Measurements from ENCODE around the gene SPOCK3. TPM values are rescaled to one million over a fixed set of nuclear protein-coding genes. Genes with fewer than 3 reads are reported as not detected.

SPOCK3 gene
- total and polyA plus RNA-seq, 10 of the 15 experiments (the other 5 are each of a cell fraction or from before 2014, with no cell fraction given): 0.06 to 0.39 (median 0.09) TPM; not detected in 5

GRCh38 chr4:166777760-166778159 lies 456.5 kb downstream of the SPOCK3 start (continued):
- TF ChIP-seq, protein P1, sequence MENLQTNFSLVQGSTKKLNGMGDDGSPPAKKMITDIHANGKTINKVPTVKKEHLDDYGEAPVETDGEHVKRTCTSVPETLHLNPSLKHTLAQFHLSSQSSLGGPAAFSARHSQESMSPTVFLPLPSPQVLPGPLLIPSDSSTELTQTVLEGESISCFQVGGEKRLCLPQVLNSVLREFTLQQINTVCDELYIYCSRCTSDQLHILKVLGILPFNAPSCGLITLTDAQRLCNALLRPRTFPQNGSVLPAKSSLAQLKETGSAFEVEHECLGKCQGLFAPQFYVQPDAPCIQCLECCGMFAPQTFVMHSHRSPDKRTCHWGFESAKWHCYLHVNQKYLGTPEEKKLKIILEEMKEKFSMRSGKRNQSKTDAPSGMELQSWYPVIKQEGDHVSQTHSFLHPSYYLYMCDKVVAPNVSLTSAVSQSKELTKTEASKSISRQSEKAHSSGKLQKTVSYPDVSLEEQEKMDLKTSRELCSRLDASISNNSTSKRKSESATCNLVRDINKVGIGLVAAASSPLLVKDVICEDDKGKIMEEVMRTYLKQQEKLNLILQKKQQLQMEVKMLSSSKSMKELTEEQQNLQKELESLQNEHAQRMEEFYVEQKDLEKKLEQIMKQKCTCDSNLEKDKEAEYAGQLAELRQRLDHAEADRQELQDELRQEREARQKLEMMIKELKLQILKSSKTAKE (IDR thresholded peaks at IDR 0.05; ENCODE audit: low read depth, poor library complexity, severe bottlenecking): no peak
- no peak for TF ChIP-seq ZNF274 (IDR thresholded peaks at IDR 0.05; ENCODE audit: insufficient read depth, insufficient read length)
- TF ChIP-seq MXI1 (IDR thresholded peaks at IDR 0.05; ENCODE audit: low read depth, low read length): no peak
- no peak for TF ChIP-seq POLR2A (IDR thresholded peaks at IDR 0.05; ENCODE audit: low read depth, low read length)
- TF ChIP-seq, protein P2, sequence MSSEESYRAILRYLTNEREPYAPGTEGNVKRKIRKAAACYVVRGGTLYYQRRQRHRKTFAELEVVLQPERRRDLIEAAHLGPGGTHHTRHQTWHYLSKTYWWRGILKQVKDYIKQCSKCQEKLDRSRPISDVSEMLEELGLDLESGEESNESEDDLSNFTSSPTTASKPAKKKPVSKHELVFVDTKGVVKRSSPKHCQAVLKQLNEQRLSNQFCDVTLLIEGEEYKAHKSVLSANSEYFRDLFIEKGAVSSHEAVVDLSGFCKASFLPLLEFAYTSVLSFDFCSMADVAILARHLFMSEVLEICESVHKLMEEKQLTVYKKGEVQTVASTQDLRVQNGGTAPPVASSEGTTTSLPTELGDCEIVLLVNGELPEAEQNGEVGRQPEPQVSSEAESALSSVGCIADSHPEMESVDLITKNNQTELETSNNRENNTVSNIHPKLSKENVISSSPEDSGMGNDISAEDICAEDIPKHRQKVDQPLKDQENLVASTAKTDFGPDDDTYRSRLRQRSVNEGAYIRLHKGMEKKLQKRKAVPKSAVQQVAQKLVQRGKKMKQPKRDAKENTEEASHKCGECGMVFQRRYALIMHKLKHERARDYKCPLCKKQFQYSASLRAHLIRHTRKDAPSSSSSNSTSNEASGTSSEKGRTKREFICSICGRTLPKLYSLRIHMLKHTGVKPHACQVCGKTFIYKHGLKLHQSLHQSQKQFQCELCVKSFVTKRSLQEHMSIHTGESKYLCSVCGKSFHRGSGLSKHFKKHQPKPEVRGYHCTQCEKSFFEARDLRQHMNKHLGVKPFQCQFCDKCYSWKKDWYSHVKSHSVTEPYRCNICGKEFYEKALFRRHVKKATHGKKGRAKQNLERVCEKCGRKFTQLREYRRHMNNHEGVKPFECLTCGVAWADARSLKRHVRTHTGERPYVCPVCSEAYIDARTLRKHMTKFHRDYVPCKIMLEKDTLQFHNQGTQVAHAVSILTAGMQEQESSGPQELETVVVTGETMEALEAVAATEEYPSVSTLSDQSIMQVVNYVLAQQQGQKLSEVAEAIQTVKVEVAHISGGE (CRISPR knock-in tag; IDR thresholded peaks at IDR 0.05): no peak
- no peak for TF ChIP-seq HDAC2 (IDR thresholded peaks at IDR 0.05)
- TF ChIP-seq, protein P3, sequence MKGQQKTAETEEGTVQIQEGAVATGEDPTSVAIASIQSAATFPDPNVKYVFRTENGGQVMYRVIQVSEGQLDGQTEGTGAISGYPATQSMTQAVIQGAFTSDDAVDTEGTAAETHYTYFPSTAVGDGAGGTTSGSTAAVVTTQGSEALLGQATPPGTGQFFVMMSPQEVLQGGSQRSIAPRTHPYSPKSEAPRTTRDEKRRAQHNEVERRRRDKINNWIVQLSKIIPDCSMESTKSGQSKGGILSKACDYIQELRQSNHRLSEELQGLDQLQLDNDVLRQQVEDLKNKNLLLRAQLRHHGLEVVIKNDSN (IDR thresholded peaks at IDR 0.05; ENCODE audit: borderline replicate concordance, extremely low read length, insufficient read depth, low read depth, low read length): no peak
- no peak for TF ChIP-seq ZNF217 (IDR thresholded peaks at IDR 0.05)
- no peak for TF ChIP-seq ZBTB4 (CRISPR knock-in tag; IDR thresholded peaks at IDR 0.05)
- no peak for TF ChIP-seq SMARCA5 (IDR thresholded peaks at IDR 0.05)
- peak; percentile 23 for TF ChIP-seq MEF2B (IDR thresholded peaks at IDR 0.05; ENCODE audit: partially characterized antibody, poor library complexity, severe bottlenecking)
- TF ChIP-seq CHD4 (IDR thresholded peaks at IDR 0.05): no peak
- no peak for TF ChIP-seq CBX5 (IDR thresholded peaks at IDR 0.05; ENCODE audit: low read depth)
- TF ChIP-seq NFXL1 (IDR thresholded peaks at IDR 0.05; ENCODE audit: borderline replicate concordance): no peak
- TF ChIP-seq BCL11A (IDR thresholded peaks at IDR 0.05; ENCODE audit: low read depth, low read length): peak; percentile 67; the same call in 1 of the 2 replicates
- TF ChIP-seq ATF7 (IDR thresholded peaks at IDR 0.05; ENCODE audit: low read depth): no peak
- TF ChIP-seq MAX (IDR thresholded peaks at IDR 0.05; ENCODE audit: low read depth, low read length): no peak

All from GM12878 (cell line).